HepG2 (cell line): ENCODE measurements around the gene ZNF106. TPM values are rescaled to one million over a fixed set of nuclear protein-coding genes. Genes with fewer than 3 reads are reported as not detected.

Experiments used
- DMAP1 ChIP-seq: IDR thresholded peaks from 2 replicates; pipeline ENCODE4 v1.6.1; 2016
- MTERF4 ChIP-seq: sonication (generic); formaldehyde crosslinking; IDR thresholded peaks from 2 replicates; pipeline ENCODE4 v1.8.0; 2023; ENCODE audit warnings: mild to moderate bottlenecking, missing genetic modification reagents
- NFYC ChIP-seq: IDR thresholded peaks from 2 replicates; pipeline ENCODE4 v1.6.1; 2016; ENCODE audit warnings: missing genetic modification reagents, missing compliant biosample characterization
- PHF5A ChIP-seq: IDR thresholded peaks from one replicate; pipeline ENCODE4 v1.6.1; 2018; ENCODE audit warnings: low read depth, missing genetic modification reagents; ENCODE audit not compliant: unreplicated experiment
- SMAD9 ChIP-seq: sonication (generic); formaldehyde crosslinking; IDR thresholded peaks from 2 replicates; pipeline ENCODE4 v1.5.1; 2020; ENCODE audit warnings: mild to moderate bottlenecking, missing genetic modification reagents
- SOX5 ChIP-seq: IDR thresholded peaks from 2 replicates; pipeline ENCODE4 v1.6.1; 2016; ENCODE audit warnings: borderline replicate concordance
- YEATS4 ChIP-seq: sonication (generic); formaldehyde crosslinking; IDR thresholded peaks from 2 replicates; pipeline ENCODE4 v1.4.0; 2020; ENCODE audit warnings: missing genetic modification reagents, borderline replicate concordance
- ZBTB33 ChIP-seq: sonication (generic); formaldehyde crosslinking; IDR thresholded peaks from 2 replicates; pipeline ENCODE4 v1.4.0; 2020; ENCODE audit warnings: missing genetic modification reagents
- ZFP36 ChIP-seq: fragments of 150-350 bp; IDR thresholded peaks from 2 replicates; pipeline ENCODE4 v1.6.1; 2018; ENCODE audit warnings: borderline replicate concordance, low read length, low read depth; ENCODE audit not compliant: partially characterized antibody
- ZFX ChIP-seq: sonication (generic); formaldehyde crosslinking; IDR thresholded peaks from 2 replicates; pipeline ENCODE4 v1.4.0; 2020; ENCODE audit warnings: mild to moderate bottlenecking, low read depth, missing genetic modification reagents, moderate library complexity
- ZNF451 ChIP-seq: sonication (generic); formaldehyde crosslinking; IDR thresholded peaks from 2 replicates; pipeline ENCODE4 v1.5.0; 2020; ENCODE audit warnings: mild to moderate bottlenecking, missing genetic modification reagents
- ZNF460 ChIP-seq: sonication (generic); formaldehyde crosslinking; IDR thresholded peaks from 2 replicates; pipeline ENCODE4 v1.5.1; 2020; ENCODE audit warnings: missing genetic modification reagents, mild to moderate bottlenecking, borderline replicate concordance
- ZNF512 ChIP-seq: sonication (generic); formaldehyde crosslinking; IDR thresholded peaks from 2 replicates; pipeline ENCODE4 v1.4.0; 2020; ENCODE audit warnings: mild to moderate bottlenecking, missing genetic modification reagents
- ZNF574 ChIP-seq: sonication (generic); formaldehyde crosslinking; IDR thresholded peaks from 2 replicates; pipeline ENCODE4 v1.4.0; 2020; ENCODE audit warnings: missing genetic modification reagents
- ZNF629 ChIP-seq: sonication (generic); formaldehyde crosslinking; conservative IDR thresholded peaks from 2 replicates; pipeline ENCODE4 v1.5.0; 2020; ENCODE audit warnings: missing genetic modification reagents
- ZNF691 ChIP-seq: sonication (generic); formaldehyde crosslinking; IDR thresholded peaks from 2 replicates; pipeline ENCODE4 v1.4.0; 2020; ENCODE audit warnings: missing genetic modification reagents, low read depth, mild to moderate bottlenecking, borderline replicate concordance
- ZNF7 ChIP-seq: IDR thresholded peaks from 2 replicates; pipeline ENCODE4 v1.6.1; 2016; ENCODE audit warnings: missing biosample characterization, missing genetic modification reagents
- ZNF775 ChIP-seq: sonication (generic); formaldehyde crosslinking; IDR thresholded peaks from 2 replicates; pipeline ENCODE4 v1.4.0; 2020; ENCODE audit warnings: missing genetic modification reagents, mild to moderate bottlenecking, moderate library complexity, borderline replicate concordance
- ZSCAN12 ChIP-seq: sonication (generic); formaldehyde crosslinking; IDR thresholded peaks from 2 replicates; pipeline ENCODE4 v1.9.0; 2021; ENCODE audit warnings: mild to moderate bottlenecking, missing genetic modification reagents
- polyA plus RNA-seq, 8 experiments: library from polyadenylated mRNA; depleted of rRNA in 3 of 8; stranded (reverse) in 7 of 8; unstranded in 1 of 8; fragments of >200 nt; fragmentation: Illumina TruSeq in 4 of 8; extraction: Trizol in 4 of 8; gene quantifications; 2 replicates each; pipeline versions ENCODE4 v1.2.1 to v1.2.3, GENCODE V29; 2011 to 2016; ENCODE audit warnings: low read depth in 4 of 8, missing spikeins in 1 of 8, mixed read lengths in 1 of 8; ENCODE audit not compliant: insufficient read depth in 1 of 8
- total RNA-seq, 5 experiments: library from RNA; depleted of rRNA; stranded (reverse); fragments of >200 nt; fragmentation: Illumina TruSeq; extraction: Trizol; gene quantifications; 2 replicates each; pipeline ENCODE4 v1.2.3, GENCODE V29; 2016; ENCODE audit warnings: low read depth in 1 of 5
- TF ChIP-seq, protein P1 (sequence below): sonication (generic); formaldehyde crosslinking; IDR thresholded peaks from 2 replicates; pipeline ENCODE4 v1.4.0; 2020; ENCODE audit warnings: missing genetic modification reagents

Gene ZNF106
- total and polyA plus RNA-seq, 2 of the 13 experiments (the other 11 are each of a cell fraction or from before 2014, with no cell fraction given): 12.5 to 35.1 TPM

DNA sequence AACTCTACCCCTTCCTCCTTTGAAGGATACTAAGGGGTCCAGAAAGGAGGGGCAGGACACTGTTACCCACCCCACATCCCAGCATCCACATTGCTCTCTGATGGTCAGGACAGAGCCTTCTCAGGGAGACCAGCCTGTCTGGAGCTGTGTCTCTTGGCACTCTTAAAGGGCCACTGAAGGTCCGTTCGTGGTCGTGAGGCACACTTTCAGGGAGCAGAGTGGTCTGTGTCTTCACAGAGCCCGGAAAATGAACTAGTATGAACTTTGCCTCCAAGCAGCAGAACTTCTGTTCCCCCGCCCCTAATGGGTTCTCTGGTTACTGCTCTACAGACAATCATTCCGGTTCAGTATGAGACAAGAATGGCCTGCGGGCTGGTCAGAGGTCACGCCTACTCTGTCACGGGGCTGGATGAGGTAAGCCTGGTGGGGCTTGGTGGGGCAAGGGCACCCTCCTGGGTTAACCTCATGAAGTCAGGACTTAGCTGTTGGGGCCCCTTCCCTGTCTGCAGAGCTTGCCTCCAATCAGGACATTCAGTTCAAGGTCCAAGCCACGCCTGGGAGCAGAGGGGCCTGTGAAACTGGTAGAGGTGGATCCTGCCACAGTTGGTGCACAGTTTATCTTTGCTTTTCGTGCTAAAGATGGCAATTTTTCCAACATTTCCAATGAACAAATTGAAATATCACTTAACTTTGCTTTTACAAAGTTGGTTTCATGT, 98.5 kb downstream of the ZNF106 start (continued):
- TF ChIP-seq ZFX (CRISPR knock-in tag) (peak; percentile 87), DMAP1 (peak; percentile 61), ZNF512 (CRISPR knock-in tag) (no peak), ZFP36 (no peak), ZNF7 (CRISPR knock-in tag) (no peak), ZNF451 (CRISPR knock-in tag) (no peak), NFYC (CRISPR knock-in tag) (peak; percentile 69), ZNF691 (CRISPR knock-in tag) (peak; percentile 66; the same call in 1 of the 2 replicates), ZNF574 (CRISPR knock-in tag) (peak; percentile 82), ZBTB33 (CRISPR knock-in tag) (no peak), MTERF4 (CRISPR knock-in tag) (no peak), ZNF775 (CRISPR knock-in tag) (no peak), SOX5 (CRISPR knock-in tag) (peak; percentile 84), ZNF629 (no peak; the same call in 1 of the 2 replicates), ZNF460 (CRISPR knock-in tag) (no peak; the same call in 1 of the 2 replicates), SMAD9 (CRISPR knock-in tag) (no peak), YEATS4 (peak; percentile 79; the same call in 1 of the 2 replicates), ZSCAN12 (CRISPR knock-in tag) (no peak), PHF5A (CRISPR knock-in tag) (peak; percentile 70)
- TF ChIP-seq, protein P1, sequence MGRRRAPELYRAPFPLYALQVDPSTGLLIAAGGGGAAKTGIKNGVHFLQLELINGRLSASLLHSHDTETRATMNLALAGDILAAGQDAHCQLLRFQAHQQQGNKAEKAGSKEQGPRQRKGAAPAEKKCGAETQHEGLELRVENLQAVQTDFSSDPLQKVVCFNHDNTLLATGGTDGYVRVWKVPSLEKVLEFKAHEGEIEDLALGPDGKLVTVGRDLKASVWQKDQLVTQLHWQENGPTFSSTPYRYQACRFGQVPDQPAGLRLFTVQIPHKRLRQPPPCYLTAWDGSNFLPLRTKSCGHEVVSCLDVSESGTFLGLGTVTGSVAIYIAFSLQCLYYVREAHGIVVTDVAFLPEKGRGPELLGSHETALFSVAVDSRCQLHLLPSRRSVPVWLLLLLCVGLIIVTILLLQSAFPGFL (CRISPR knock-in tag): no peak
